GM23248 (cell line): ENCODE data around the gene DIO3. TPM values are rescaled to one million over a fixed set of nuclear protein-coding genes. Genes with fewer than 3 reads are reported as not detected.

Experiments used
- DNase-seq: peaks from one replicate; pipeline ENCODE4 v3.0.0-alpha.2; 2015
- H2AFZ ChIP-seq: fragments of 200-600 bp; sonication (generic); 2 replicates; pipeline ENCODE4 v1.6.1; 2016; ENCODE audit warnings: antibody characterized with exemption
- H3F3A ChIP-seq: fragments of 200-600 bp; sonication (generic); 2 replicates; pipeline ENCODE4 v1.6.1; 2016; ENCODE audit warnings: mild to moderate bottlenecking, antibody characterized with exemption, mixed run types; ENCODE audit not compliant: insufficient read depth
- H3K27ac ChIP-seq: fragments of 200-600 bp; sonication (generic); 2 replicates; pipeline ENCODE4 v1.5.1; 2016; ENCODE audit warnings: mild to moderate bottlenecking
- H3K27me3 ChIP-seq: fragments of 200-600 bp; sonication (generic); replicated peaks from 2 replicates; pipeline ENCODE4 v1.6.1; 2016; ENCODE audit warnings: mild to moderate bottlenecking; ENCODE audit not compliant: insufficient read depth
- H3K36me3 ChIP-seq: fragments of 200-600 bp; sonication (generic); 2 replicates; pipeline ENCODE4 v1.6.1; 2016; ENCODE audit warnings: low read depth, mild to moderate bottlenecking
- H3K4me1 ChIP-seq: fragments of 200-600 bp; sonication (generic); 2 replicates; pipeline ENCODE4 v1.6.1; 2016; ENCODE audit warnings: mild to moderate bottlenecking; ENCODE audit not compliant: insufficient read depth
- H3K4me2 ChIP-seq: fragments of 200-600 bp; sonication (generic); one replicate; pipeline ENCODE4 v1.6.1; 2016; ENCODE audit warnings: mild to moderate bottlenecking; ENCODE audit not compliant: unreplicated experiment
- H3K4me3 ChIP-seq: fragments of 200-600 bp; sonication (generic); 2 replicates; pipeline ENCODE4 v1.5.1; 2016; ENCODE audit warnings: mild to moderate bottlenecking
- H3K79me2 ChIP-seq: fragments of 200-600 bp; sonication (generic); 2 replicates; pipeline ENCODE4 v1.6.1; 2016; ENCODE audit warnings: mild to moderate bottlenecking; ENCODE audit not compliant: insufficient read depth
- H3K9ac ChIP-seq: fragments of 200-600 bp; sonication (generic); 2 replicates; pipeline ENCODE4 v1.6.1; 2016; ENCODE audit warnings: mild to moderate bottlenecking
- H3K9me2 ChIP-seq: fragments of 200-600 bp; sonication (generic); 2 replicates; pipeline ENCODE4 v1.6.1; 2016; ENCODE audit warnings: mixed run types, mild to moderate bottlenecking, moderate library complexity; ENCODE audit not compliant: insufficient read depth
- H3K9me3 ChIP-seq: fragments of 200-600 bp; sonication (generic); one replicate; pipeline ENCODE4 v1.6.1; 2017; ENCODE audit warnings: low read depth
- H4K20me1 ChIP-seq: fragments of 200-600 bp; sonication (generic); 2 replicates; pipeline ENCODE4 v1.6.0; 2016; ENCODE audit not compliant: insufficient read depth
- EZH2 ChIP-seq: fragments of 200-600 bp; sonication (generic); IDR thresholded peaks from 2 replicates; pipeline ENCODE4 v1.6.1; 2018; ENCODE audit warnings: antibody characterized with exemption, mild to moderate bottlenecking; ENCODE audit not compliant: insufficient read depth, poor library complexity, severe bottlenecking
- EZH2phosphoT487 ChIP-seq: fragments of 200-600 bp; sonication (generic); IDR thresholded peaks from 2 replicates; pipeline ENCODE4 v1.6.1; 2018; ENCODE audit warnings: antibody characterized with exemption, moderate library complexity, mild to moderate bottlenecking, low read depth; ENCODE audit not compliant: insufficient read depth
- WGBS, 2 experiments: methylation state at CpG; one replicate each; pipeline ENCODE4 v1.1.6; 2015 to 2017; ENCODE audit warnings: low lambda C conversion rate in 2 of 2, low coverage in 1 of 2; ENCODE audit errors: missing lambda C conversion rate in 2 of 2; 5-methylcytosine and 5-hydroxymethylcytosine counted together
- in situ Hi-C: fragments of 300-500 bp; cut with MboI; formaldehyde crosslinking; loops from 2 replicates; pipeline ENCODE4 v1.15.0; 2020
- polyA plus RNA-seq: library from polyadenylated mRNA; unstranded; fragments of >200 nt; fragmentation: Nextera tagmentation; extraction: Ambion mirVana; gene quantifications from 2 replicates; pipeline ENCODE4 v1.2.1, GENCODE V29; 2016
- total RNA-seq: library from RNA; depleted of rRNA; stranded (reverse); fragments of >200 nt; shearing (Covaris generic); gene quantifications from 2 replicates; pipeline ENCODE4 v1.2.3, GENCODE V29; 2014

The DIO3 gene
- total and polyA plus RNA-seq, 2 experiments from 2014 or later = not detected

- Histone ChIP-seq H3K4me1 (no peaks in the 10 kb centered on the region), H3K9me3 (no peaks in the 10 kb centered on the region), H2AFZ (no peak overlapping the region), H3K27me3 (peaks cover 4% of the 10 kb centered on the region; the same call in 1 of the 2 replicates), H3F3A (no peaks in the 10 kb centered on the region), H3K4me2 (no peak overlapping the region), H3K79me2 (no peaks in the 10 kb centered on the region), H4K20me1 (no peaks in the 10 kb centered on the region), H3K27ac (no peak overlapping the region), H3K9ac (no peak overlapping the region), H3K36me3 (no peaks in the 10 kb centered on the region), H3K9me2 (no peaks in the 10 kb centered on the region), H3K4me3 (no peak overlapping the region)
- TF ChIP-seq EZH2 (no peak), EZH2phosphoT487 (no peak)
- no peak for DNase-seq
- WGBS, 2 experiments = 46 to 56% methylated on average over 9 of the region's 9 CpGs
- in situ Hi-C loops = no loop called here
These were observed 33.3 kb downstream of the DIO3 start for GRCh38 chr14:101594511-101595148.

- Histone ChIP-seq H3K9me2 (no peaks in the 10 kb centered on the region), H3K4me3 (no peak overlapping the region), H3K4me1 (no peaks in the 10 kb centered on the region), H4K20me1 (no peaks in the 10 kb centered on the region), H2AFZ (no peak overlapping the region), H3K4me2 (no peak overlapping the region), H3K27ac (no peak overlapping the region), H3K79me2 (no peaks in the 10 kb centered on the region), H3K9ac (no peak overlapping the region), H3K9me3 (no peaks in the 10 kb centered on the region), H3K27me3 (no peaks in the 10 kb centered on the region; the same call in 1 of the 2 replicates), H3K36me3 (no peaks in the 10 kb centered on the region), H3F3A (no peaks in the 10 kb centered on the region)
- TF ChIP-seq EZH2phosphoT487 = no peak
- TF ChIP-seq EZH2 = no peak
- DNase-seq = no peak
- 55 to 59% methylated on average over 4 of the region's 4 CpGs for WGBS, 2 experiments
- in situ Hi-C loops = no loop called here
These were observed 34.1 kb downstream of the DIO3 start for GRCh38 chr14:101595349-101595748.

- H4K20me1 ChIP-seq = no peaks in the 10 kb centered on the region
- no peak for DNase-seq
These were observed 34.8 kb downstream of the DIO3 start for GRCh38 chr14:101595887-101596721.

GRCh38 chr14:101596742-101597141 lies 35.4 kb downstream of the DIO3 start:
- Histone ChIP-seq H3K4me3 (no peak overlapping the region), H3K9ac (no peak overlapping the region), H3K27ac (no peak overlapping the region), H3K36me3 (no peaks in the 10 kb centered on the region), H4K20me1 (no peaks in the 10 kb centered on the region), H3F3A (no peaks in the 10 kb centered on the region), H3K9me3 (no peaks in the 10 kb centered on the region), H3K27me3 (no peaks in the 10 kb centered on the region; the same call in 1 of the 2 replicates), H3K79me2 (no peaks in the 10 kb centered on the region), H3K4me2 (no peak overlapping the region), H3K4me1 (no peaks in the 10 kb centered on the region), H3K9me2 (no peaks in the 10 kb centered on the region), H2AFZ (no peak overlapping the region)
- WGBS, 2 experiments = 66 to 69% methylated on average over 7 of the region's 7 CpGs
- TF ChIP-seq EZH2phosphoT487 (no peak), EZH2 (no peak)
- no peak for DNase-seq
- in situ Hi-C loops = no loop called here

More at GRCh38 chr14:101595887-101596721, 34.8 kb downstream of the DIO3 start:
- no peaks in the 10 kb centered on the region for H3K4me1 ChIP-seq
- no peaks in the 10 kb centered on the region for H3K9me3 ChIP-seq
- H3K4me2 ChIP-seq = no peak overlapping the region
- no peaks in the 10 kb centered on the region for H3K36me3 ChIP-seq
- WGBS, 2 experiments = 78% methylated on average over 8 of the region's 8 CpGs
- TF ChIP-seq EZH2 (no peak), EZH2phosphoT487 (no peak)
- no peak overlapping the region for H3K9ac ChIP-seq
- no peaks in the 10 kb centered on the region for H3F3A ChIP-seq
- in situ Hi-C loops = no loop called here
- H2AFZ ChIP-seq = no peak overlapping the region
- H3K27ac ChIP-seq = no peak overlapping the region
- no peaks in the 10 kb centered on the region for H3K79me2 ChIP-seq
- H3K9me2 ChIP-seq = no peaks in the 10 kb centered on the region
- no peaks in the 10 kb centered on the region; the same call in 1 of the 2 replicates for H3K27me3 ChIP-seq
- H3K4me3 ChIP-seq = no peak overlapping the region
